NCI-H1436 (cell line): ENCODE results near the gene NOTCH4.

ENCODE experiments used
- DNase-seq: peaks from one replicate; lab custom pipeline; 2025; lab: John Stamatoyannopoulos, UW

NOTCH4 gene

GRCh38 chr6:32181148-32181702, 42.6 kb downstream of the NOTCH4 start:
- no peak for DNase-seq

GRCh38 chr6:32179766-32180405, 44.0 kb downstream of the NOTCH4 start:
- DNase-seq, result no peak

DNA sequence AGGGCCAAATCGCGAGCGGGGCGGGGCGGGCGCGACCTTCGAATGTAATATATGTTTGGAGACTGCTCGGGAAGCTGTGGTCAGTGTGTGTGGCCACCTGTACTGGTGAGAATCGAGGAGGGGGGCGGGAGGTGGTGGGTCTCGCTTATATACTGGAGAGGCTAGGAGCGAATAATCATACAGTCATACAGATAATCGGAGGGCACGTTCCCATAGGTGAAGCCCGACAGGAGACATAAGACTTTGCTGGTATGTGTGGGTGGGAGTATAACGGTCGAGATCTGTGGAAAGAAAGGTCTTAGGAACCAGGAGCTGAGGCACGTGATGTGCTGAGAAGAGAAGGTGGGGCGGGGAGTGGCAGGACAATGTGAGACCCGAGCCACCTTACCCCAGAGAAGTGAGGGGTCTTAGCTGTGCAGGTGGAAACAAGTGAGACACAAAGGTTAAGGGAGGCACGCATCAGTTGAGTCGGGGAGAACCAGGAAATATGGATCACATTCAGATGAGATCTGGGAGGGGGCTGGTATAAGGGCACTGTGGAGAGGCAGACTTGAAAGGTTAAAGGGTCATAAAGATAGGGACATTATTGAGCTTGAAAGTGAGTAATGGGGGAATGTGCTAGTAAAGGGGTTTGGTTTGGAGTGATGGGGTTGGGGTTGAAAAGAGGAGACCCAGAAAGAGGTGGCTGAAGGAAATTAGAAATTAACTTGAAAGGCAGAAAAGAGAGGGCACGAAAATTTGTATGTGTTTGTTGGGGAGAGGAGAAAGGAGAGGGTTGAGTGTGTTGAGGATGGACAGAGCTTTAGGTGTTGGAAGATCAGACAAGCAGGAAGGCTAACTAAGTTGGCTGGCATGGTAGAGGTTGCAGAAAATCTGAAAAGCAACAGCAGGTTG, 45.1 kb downstream of the NOTCH4 start:
- no peak for DNase-seq

- DNase-seq, result peak; percentile 92
Observed at GRCh38 chr6:32177788-32178546, 45.9 kb downstream of the NOTCH4 start, which contains the start of gene RNF5. Gene RNF5, plus strand, starts transcription at chr6:32178405. Its CDS starts 107 bp downstream, at chr6:32178512.

DNA sequence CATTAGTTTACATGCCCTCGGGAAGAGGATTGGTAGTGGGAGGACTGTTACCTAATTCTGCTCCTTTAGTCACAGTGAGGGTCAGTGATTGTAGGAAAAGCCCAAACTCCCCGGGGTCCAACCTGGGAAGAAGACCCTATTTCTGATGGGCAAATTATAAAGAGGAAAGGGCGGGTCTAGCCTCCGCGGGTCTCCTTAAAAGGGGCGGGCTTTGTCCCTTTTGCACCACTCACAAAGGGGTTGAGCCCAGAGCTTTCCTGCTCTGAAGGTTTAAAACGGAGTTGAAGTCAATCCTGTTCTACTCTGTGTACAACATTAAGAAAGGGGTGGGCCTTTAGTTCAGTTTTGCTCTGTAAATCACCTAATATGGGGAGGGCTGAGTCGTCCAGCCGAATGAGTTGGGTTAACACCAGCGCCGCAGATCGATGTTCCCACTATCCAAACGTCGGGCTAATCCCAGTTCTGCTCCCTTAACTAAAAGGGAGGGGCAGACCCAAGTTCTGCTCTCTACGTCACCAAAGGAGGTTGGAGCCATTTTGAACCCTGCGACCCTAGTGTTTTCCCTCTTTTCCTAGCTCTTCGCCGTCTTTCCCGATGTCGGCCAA, 46.6 kb downstream of the NOTCH4 start:
- no peak for DNase-seq

GRCh38 chr6:32176476-32177182, 47.2 kb downstream of the NOTCH4 start:
- DNase-seq, result no peak

- peak; percentile 93 for DNase-seq
Observed at GRCh38 chr6:32175711-32176475, 48.0 kb downstream of the NOTCH4 start, which contains the start of gene AGPAT1. Gene AGPAT1, minus strand, starts transcription at chr6:32176084. Its CDS starts 4,588 bp downstream, at chr6:32171496.

GRCh38 chr6:32175322-32175710, 48.6 kb downstream of the NOTCH4 start:
- no peak for DNase-seq

- DNase-seq, result no peak
Observed at GRCh38 chr6:32174416-32174815, 49.5 kb downstream of the NOTCH4 start.

DNA sequence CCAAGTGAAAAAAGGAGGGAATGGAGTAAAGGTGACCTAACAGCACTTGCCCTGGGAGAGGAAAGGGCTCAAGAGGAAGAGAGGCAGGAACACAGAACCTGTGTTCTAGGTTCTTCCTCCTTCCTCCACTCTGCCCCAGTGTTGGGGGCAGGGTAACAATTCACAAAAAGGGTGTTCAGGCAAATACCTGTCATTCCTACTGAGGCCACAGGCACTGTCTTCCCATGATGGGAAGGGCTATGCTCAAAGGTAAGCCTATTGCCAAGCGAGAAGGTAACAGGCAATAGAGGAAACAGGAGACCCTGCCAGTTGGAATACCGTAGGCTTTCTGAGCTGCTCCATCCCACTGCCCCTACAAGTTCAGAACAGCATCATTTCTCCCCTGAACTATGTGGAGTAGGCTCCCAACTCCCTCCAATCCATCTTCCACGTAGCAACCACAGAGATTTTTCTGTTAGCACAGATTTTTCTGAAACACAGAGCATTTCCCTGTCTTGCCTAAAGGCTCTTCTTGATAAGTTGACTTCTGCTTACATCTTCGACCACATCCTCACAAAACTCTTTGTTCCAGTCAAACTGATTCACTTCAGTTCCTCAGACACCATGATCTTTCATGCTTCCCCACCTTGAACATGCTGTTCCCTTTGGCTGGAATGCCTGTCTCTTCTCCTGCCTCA, 50.7 kb downstream of the NOTCH4 start:
- DNase-seq, result no peak

GRCh38 chr6:32171234-32171633, 52.6 kb downstream of the NOTCH4 start:
- DNase-seq, result no peak

GRCh38 chr6:32170294-32170693, 53.6 kb downstream of the NOTCH4 start:
- DNase-seq, result no peak

DNA sequence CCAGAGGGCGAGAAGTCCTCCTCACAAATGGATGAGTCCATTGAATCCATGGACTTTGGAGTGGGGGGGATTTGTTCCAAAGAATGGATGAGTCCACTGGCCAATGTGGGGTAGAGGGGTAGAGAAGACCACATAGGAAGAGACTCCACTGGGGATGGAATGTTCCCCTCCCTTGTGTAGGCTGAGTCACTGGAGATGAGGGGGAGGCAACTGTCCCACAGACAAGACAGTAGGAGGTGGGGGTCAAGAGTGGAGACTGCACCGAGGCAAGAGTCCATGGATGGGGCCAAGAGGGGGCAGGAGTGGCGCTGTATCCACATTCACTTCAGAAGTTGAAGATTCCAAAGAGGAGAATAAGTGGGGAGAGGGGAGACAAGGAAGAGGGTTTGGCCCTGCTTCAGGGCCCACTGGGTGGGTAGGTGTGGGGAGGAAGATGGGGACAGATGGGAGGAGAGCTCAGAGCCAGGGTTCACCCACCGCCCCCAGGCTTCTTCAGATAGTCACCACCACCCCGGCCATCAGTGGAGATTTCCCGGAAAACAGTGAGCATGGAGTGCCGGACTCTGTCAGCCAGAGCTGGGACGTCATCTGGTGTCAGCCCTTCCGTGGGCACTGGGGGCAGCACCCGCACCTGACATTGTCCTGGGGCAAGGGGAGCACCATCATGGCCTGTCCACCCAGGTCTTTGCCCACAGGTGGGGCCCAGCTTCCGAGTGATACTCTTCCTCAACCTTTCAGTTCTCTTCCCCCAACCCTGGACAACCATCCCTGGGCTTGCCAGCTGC, 54.9 kb downstream of the NOTCH4 start:
- DNase-seq, result no peak

GRCh38 chr6:32168350-32168749, 55.5 kb downstream of the NOTCH4 start:
- DNase-seq, result no peak

DNA sequence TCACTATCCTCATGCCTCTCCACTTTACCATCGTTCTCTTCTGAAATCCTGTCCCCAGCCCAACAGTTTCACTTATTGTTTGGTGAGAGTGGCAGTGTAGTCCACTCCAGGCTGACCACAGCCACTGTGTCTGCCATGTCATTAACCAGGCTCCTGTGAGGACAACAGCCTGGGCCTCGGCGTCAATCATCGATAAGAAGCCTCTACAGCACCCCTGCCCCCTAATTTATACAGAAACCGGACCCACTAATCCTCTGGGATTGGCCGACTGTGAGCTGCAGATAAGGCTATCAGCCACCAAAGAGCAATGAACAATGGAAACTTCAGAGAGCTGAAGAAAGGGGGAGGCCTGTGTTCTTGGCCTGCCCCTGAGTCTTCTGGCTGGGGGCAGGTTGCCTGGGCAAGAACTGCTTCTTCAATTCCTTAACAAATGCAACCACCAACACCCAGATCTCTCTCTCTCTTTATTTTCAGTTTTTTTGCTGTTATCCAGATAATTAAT, 56.1 kb downstream of the NOTCH4 start:
- no peak for DNase-seq

DNA sequence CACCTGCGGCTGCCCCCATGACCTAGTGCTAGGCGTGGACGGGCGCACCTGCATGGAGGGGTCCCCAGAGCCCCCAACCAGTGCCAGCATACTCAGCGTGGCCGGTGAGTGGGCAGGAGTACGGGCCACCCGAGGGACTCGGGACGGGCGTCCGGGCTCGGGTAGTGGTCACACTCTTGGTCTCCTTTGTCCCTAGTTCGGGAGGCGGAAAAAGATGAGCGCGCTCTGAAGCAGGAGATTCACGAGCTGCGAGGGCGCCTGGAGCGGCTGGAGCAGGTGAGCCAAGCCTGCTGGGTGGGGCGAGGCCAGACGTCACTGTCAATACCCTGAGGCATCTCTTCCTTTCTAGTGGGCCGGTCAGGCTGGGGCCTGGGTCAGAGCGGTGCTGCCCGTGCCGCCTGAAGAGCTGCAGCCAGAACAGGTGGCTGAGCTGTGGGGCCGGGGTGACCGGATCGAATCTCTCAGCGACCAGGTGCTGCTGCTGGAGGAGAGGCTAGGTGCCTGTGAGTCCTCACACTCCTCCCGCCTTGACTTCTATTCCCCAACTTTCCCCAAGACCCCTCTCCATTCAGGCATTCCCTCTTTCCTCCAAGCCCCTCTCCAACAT, 56.6 kb downstream of the NOTCH4 start:
- no peak for DNase-seq

GRCh38 chr6:32166411-32167061, 57.3 kb downstream of the NOTCH4 start:
- DNase-seq, result no peak

GRCh38 chr6:32164295-32164694, 59.6 kb downstream of the NOTCH4 start, which contains the start of gene EGFL8:
Gene EGFL8, plus strand, starts transcription at chr6:32164595. Its CDS starts 1,571 bp downstream, at chr6:32166166.
- no peak for DNase-seq
